Astrocyte (in vitro differentiated cells and primary cell): ENCODE data around the gene PPIL3. TPM values are rescaled to one million over a fixed set of nuclear protein-coding genes. Genes with fewer than 3 reads are reported as not detected.

Source experiments
- DNase-seq: peaks from one replicate; pipeline ENCODE4 v3.0.0-alpha.2; 2010; ENCODE audit warnings: low read depth
- FAIRE-seq: peaks from 2 replicates; lab custom pipeline; 2011; peaks lifted over from hg19 to GRCh38; lab: Jason Lieb, UNC
- H2AFZ ChIP-seq: 2 replicates; pipeline ENCODE4 v1.6.0; 2012; ENCODE audit warnings: low read depth, low read length, inconsistent platforms
- H3K27ac ChIP-seq: 2 replicates; pipeline ENCODE4 v1.5.1; 2011; ENCODE audit warnings: low read depth, low read length, inconsistent platforms
- H3K27me3 ChIP-seq: 2 replicates; pipeline ENCODE4 v1.6.0; 2011; ENCODE audit warnings: low read length, inconsistent platforms; ENCODE audit not compliant: insufficient read depth
- H3K36me3 ChIP-seq: 2 replicates; pipeline ENCODE4 v1.5.1; 2011; ENCODE audit warnings: low read length, inconsistent platforms; ENCODE audit not compliant: insufficient read depth
- H3K4me1 ChIP-seq: 2 replicates; pipeline ENCODE4 v1.5.1; 2011; ENCODE audit warnings: low read length, inconsistent platforms; ENCODE audit not compliant: insufficient read depth
- H3K4me2 ChIP-seq: 2 replicates; pipeline ENCODE4 v1.6.0; 2012; ENCODE audit warnings: low read length, inconsistent platforms
- H3K4me3 ChIP-seq: 2 replicates; pipeline ENCODE4 v1.5.1; 2011; ENCODE audit warnings: low read depth, mild to moderate bottlenecking, low read length, inconsistent platforms; ENCODE audit not compliant: insufficient read depth
- H3K79me2 ChIP-seq: 2 replicates; pipeline ENCODE4 v1.6.0; 2012; ENCODE audit warnings: mild to moderate bottlenecking, low read length, inconsistent platforms; ENCODE audit not compliant: insufficient read depth
- H3K9ac ChIP-seq: 2 replicates; pipeline ENCODE4 v1.6.0; 2012; ENCODE audit warnings: mild to moderate bottlenecking, low read length, inconsistent platforms
- H3K9me3 ChIP-seq: 2 replicates; pipeline ENCODE4 v1.5.1; 2012; ENCODE audit warnings: low read depth, mild to moderate bottlenecking, low read length, inconsistent platforms; ENCODE audit not compliant: insufficient read depth
- H4K20me1 ChIP-seq: 2 replicates; pipeline ENCODE4 v1.6.0; 2012; ENCODE audit warnings: low read length, inconsistent platforms; ENCODE audit not compliant: insufficient read depth
- H3K27ac Mint-ChIP-seq: one replicate; pipeline ENCODE4 v1.8.0; 2021; ENCODE audit warnings: mild to moderate bottlenecking, mixed read lengths; ENCODE audit not compliant: unreplicated experiment
- H3K27me3 Mint-ChIP-seq: one replicate; pipeline ENCODE4 v1.8.0; 2021; ENCODE audit warnings: low read depth, mixed read lengths; ENCODE audit not compliant: unreplicated experiment
- H3K36me3 Mint-ChIP-seq: one replicate; pipeline ENCODE4 v1.8.0; 2021; ENCODE audit warnings: low read depth, mixed read lengths; ENCODE audit not compliant: unreplicated experiment
- H3K4me1 Mint-ChIP-seq: one replicate; pipeline ENCODE4 v1.8.0; 2021; ENCODE audit warnings: low read depth, mixed read lengths; ENCODE audit not compliant: unreplicated experiment
- H3K4me3 Mint-ChIP-seq: one replicate; pipeline ENCODE4 v1.8.0; 2021; ENCODE audit warnings: mild to moderate bottlenecking, moderate library complexity, mixed read lengths; ENCODE audit not compliant: unreplicated experiment
- H3K9me3 Mint-ChIP-seq: one replicate; pipeline ENCODE4 v1.8.0; 2021; ENCODE audit warnings: mild to moderate bottlenecking, mixed read lengths; ENCODE audit not compliant: unreplicated experiment
- EZH2 ChIP-seq: IDR thresholded peaks from 2 replicates; pipeline ENCODE4 v1.6.1; 2012; ENCODE audit warnings: mild to moderate bottlenecking, low read length, inconsistent platforms; ENCODE audit not compliant: insufficient read depth
- total RNA-seq: library from RNA; stranded (reverse); gene quantifications from 2 replicates; pipeline ENCODE4 v1.2.1, GENCODE V29; 2021
- TF ChIP-seq, protein P1 (sequence below): IDR thresholded peaks from 2 replicates; pipeline ENCODE4 v1.5.1; 2011; ENCODE audit warnings: low read depth, mild to moderate bottlenecking, inconsistent platforms, low read length, moderate library complexity; ENCODE audit not compliant: insufficient read depth

Gene PPIL3
- total RNA-seq, 1 donor from 2014 or later: 34.8 TPM

DNA sequence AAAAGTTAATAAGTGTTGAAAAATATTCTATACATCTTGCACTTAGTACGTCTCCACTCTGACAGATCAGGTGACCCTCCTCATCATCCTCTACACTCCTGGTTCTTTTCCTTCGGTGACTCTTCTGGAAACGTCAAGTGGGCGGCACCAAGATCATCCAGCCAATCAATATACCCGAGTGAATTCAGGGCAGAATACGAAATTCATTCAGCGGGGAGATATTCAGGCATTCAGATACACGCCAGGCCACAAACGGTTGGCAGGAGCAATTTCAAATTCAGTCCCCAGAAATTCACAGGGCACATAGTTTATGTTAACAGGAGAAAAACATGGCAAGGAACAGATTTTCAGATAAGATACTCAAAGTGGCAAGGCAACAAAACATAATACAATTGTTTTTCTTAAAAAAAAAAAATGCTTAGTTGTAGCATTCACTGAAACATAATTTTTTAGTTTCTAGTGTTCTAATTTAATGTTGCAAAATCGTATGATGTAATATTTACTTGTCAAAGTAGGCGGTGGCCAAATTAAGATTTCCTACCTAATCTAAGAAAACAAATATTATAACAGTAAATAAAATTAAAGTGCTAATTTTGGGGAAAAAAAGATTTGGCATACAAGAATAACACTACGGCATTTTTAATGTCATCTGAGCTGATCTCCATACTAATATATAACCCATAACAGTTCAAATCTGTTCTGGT is 28.6 kb downstream of the PPIL3 start:
- no peak for TF ChIP-seq EZH2
- TF ChIP-seq, protein P1, sequence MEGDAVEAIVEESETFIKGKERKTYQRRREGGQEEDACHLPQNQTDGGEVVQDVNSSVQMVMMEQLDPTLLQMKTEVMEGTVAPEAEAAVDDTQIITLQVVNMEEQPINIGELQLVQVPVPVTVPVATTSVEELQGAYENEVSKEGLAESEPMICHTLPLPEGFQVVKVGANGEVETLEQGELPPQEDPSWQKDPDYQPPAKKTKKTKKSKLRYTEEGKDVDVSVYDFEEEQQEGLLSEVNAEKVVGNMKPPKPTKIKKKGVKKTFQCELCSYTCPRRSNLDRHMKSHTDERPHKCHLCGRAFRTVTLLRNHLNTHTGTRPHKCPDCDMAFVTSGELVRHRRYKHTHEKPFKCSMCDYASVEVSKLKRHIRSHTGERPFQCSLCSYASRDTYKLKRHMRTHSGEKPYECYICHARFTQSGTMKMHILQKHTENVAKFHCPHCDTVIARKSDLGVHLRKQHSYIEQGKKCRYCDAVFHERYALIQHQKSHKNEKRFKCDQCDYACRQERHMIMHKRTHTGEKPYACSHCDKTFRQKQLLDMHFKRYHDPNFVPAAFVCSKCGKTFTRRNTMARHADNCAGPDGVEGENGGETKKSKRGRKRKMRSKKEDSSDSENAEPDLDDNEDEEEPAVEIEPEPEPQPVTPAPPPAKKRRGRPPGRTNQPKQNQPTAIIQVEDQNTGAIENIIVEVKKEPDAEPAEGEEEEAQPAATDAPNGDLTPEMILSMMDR: no peak
- DNase-seq (peak; percentile 23), FAIRE-seq (no peak)
- H3K27ac Mint-ChIP-seq: peak overlapping the region; percentile 92
- Histone ChIP-seq H3K9ac (no peak overlapping the region), H3K79me2 (peaks cover 87% of the 10 kb centered on the region), H3K4me3 (no peak overlapping the region), H3K27ac (no peak overlapping the region), H4K20me1 (peaks cover 85% of the 10 kb centered on the region), H3K36me3 (peaks cover 53% of the 10 kb centered on the region), H2AFZ (no peak overlapping the region), H3K27me3 (no peaks in the 10 kb centered on the region), H3K4me2 (peak overlapping the region; percentile 87), H3K4me1 (peaks cover 30% of the 10 kb centered on the region), H3K9me3 (no peaks in the 10 kb centered on the region)
- peaks cover 32% of the 10 kb centered on the region for H3K36me3 Mint-ChIP-seq
- peaks cover 16% of the 10 kb centered on the region for H3K4me1 Mint-ChIP-seq
- H3K4me3 Mint-ChIP-seq: peak overlapping the region; percentile 98
- no peaks in the 10 kb centered on the region for H3K9me3 Mint-ChIP-seq
- H3K27me3 Mint-ChIP-seq: no peaks in the 10 kb centered on the region

DNA sequence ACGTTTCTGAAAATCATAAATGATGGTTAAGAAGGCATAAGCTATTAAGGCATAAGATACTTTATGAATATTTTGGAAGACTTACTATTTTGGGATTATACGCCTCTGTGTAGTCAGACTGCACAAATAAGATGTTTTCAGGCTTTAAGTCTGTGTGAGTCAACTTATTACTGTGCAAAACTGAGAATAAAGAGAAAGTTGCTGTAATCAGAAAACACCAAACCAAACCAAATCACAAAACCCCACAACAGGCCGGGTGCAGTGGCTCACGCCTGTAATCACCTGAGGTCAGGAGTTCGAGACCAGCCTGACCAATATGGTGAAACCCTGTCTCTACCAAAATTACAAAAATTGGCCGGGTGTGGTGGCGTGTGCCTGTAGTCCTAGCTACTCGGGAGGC is 32.1 kb downstream of the PPIL3 start:
- Histone ChIP-seq H4K20me1 (peaks cover 89% of the 10 kb centered on the region), H3K36me3 (peaks cover 84% of the 10 kb centered on the region), H3K4me2 (no peak overlapping the region), H2AFZ (no peak overlapping the region), H3K4me1 (peaks cover 20% of the 10 kb centered on the region), H3K27me3 (no peaks in the 10 kb centered on the region), H3K79me2 (peaks cover 57% of the 10 kb centered on the region), H3K27ac (no peak overlapping the region), H3K4me3 (no peak overlapping the region), H3K9me3 (no peaks in the 10 kb centered on the region), H3K9ac (no peak overlapping the region)
- H3K9me3 Mint-ChIP-seq: no peaks in the 10 kb centered on the region
- peaks cover 15% of the 10 kb centered on the region for H3K4me1 Mint-ChIP-seq
- DNase-seq (no peak), FAIRE-seq (no peak)
- H3K27ac Mint-ChIP-seq: peak overlapping the region; percentile 41
- no peaks in the 10 kb centered on the region for H3K27me3 Mint-ChIP-seq
- H3K36me3 Mint-ChIP-seq: peaks cover 37% of the 10 kb centered on the region
- H3K4me3 Mint-ChIP-seq: no peak overlapping the region
- TF ChIP-seq EZH2: no peak
- TF ChIP-seq, protein P1: no peak

DNA sequence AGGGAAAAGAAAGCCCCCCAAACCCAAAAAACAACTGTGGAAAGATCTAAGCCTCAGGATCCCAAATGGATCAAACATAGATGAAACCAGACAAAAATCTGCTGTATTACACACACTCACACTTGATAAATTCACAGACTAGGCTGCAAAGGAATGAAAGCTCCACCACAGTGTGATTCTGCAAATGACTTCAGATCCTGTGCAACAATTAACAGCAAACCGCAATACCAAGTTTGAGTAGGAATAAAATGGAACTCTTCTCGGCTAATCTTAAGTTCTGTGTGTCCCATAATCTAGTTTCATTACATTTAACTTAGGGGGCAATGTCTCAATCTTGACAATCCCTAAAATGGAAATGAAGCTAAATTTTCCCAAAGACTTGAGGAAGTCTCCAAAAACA is 36.3 kb downstream of the PPIL3 start:
- Mint-ChIP-seq H3K9me3 (peaks cover 1% of the 10 kb centered on the region), H3K36me3 (peaks cover 26% of the 10 kb centered on the region), H3K27ac (peak overlapping the region; percentile 2), H3K4me1 (no peaks in the 10 kb centered on the region), H3K27me3 (no peaks in the 10 kb centered on the region), H3K4me3 (no peak overlapping the region)
- Histone ChIP-seq H3K27me3 (no peaks in the 10 kb centered on the region), H3K9ac (no peak overlapping the region), H3K4me3 (no peak overlapping the region), H4K20me1 (peaks cover 63% of the 10 kb centered on the region), H3K4me1 (no peaks in the 10 kb centered on the region), H3K79me2 (peaks cover 15% of the 10 kb centered on the region), H2AFZ (no peak overlapping the region), H3K4me2 (no peak overlapping the region), H3K27ac (no peak overlapping the region), H3K9me3 (no peaks in the 10 kb centered on the region), H3K36me3 (peaks cover 58% of the 10 kb centered on the region)
- FAIRE-seq: no peak
- TF ChIP-seq EZH2: no peak
- TF ChIP-seq, protein P1: no peak
- no peak for DNase-seq
